ENCODE results near the gene SEMA3A.
"Not testable (repeated sequence)": the region's sequence is repeated elsewhere in the genome, so short reads cannot be mapped to it uniquely, and the experiment has no call there.

Gene SEMA3A

GRCh38 chr7:84150370-84150769 lies 44.2 kb downstream of the SEMA3A start:
- DNase-seq, result not testable (repeated sequence)

DNA sequence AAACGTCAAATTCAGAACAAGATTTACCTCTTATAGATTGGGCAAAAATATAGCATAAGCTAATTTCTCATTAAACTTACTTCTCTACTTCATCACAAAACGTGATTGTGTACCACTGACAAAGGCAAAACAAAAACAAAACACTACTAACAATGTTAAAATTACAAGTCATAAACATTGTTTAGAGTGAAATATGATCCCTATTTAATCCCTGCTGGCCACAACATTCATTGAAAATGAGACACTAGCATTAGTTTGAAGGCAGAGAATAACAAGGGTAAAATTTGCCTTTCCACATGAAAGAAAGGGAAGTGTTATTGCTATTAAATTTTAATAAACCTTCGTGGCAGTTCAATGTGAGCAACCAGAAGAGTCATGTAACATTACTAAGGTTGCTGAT lies 45.0 kb downstream of the SEMA3A start:
- DNase-seq, result no peak

- DNase-seq, result no peak
Observed at GRCh38 chr7:84145892-84146291, 48.7 kb downstream of the SEMA3A start.

- DNase-seq, result no peak
Observed at GRCh38 chr7:84144935-84145334, 49.7 kb downstream of the SEMA3A start.

- no peak for DNase-seq
Observed at GRCh38 chr7:84144480-84144879, 50.1 kb downstream of the SEMA3A start.

- DNase-seq, result no peak
Observed at GRCh38 chr7:84142726-84143125, 51.9 kb downstream of the SEMA3A start.

- DNase-seq, result no peak
Observed at GRCh38 chr7:84139986-84140729, 54.4 kb downstream of the SEMA3A start.

DNA sequence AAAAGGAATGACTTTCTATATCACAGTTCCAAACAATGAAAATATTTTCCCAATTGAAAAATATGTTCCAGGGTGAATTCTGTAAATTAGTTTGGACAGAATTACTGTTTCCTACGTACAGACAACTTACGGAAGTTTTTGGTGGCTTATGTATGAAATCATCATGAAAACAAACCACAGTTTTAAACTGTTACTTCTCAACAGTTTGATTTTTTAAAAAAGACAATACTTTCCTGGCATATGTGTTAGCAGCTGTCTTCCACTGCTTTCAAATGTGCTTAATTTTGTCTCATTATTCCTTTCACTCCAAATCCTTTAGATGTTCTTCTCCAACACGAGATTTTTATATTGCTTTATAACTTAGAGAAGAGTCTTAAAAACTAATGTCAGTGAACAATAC lies 56.2 kb downstream of the SEMA3A start:
- DNase-seq, result no peak

GRCh38 chr7:84137812-84138211 lies 56.8 kb downstream of the SEMA3A start:
- no peak for DNase-seq

- no peak for DNase-seq
Observed at GRCh38 chr7:84136809-84137208, 57.8 kb downstream of the SEMA3A start.

DNA sequence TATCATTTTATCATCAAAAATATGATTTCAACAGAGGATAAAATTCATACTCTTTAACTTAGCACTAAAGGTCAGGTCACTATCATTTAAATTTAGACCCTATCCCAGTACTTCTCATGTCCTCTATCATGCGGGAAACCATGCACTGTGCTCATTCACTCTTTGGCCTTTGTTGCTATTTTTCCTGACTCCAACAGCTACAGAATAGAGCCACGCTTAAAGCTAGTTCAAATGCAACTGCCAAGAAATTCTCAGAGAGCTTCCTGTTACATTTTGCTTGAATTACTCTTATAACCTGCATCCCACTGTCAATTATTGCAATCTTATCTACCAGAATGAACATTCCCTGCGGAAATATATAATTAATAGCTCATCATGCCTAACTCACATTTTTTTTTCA lies 58.3 kb downstream of the SEMA3A start:
- no peak for DNase-seq

DNA sequence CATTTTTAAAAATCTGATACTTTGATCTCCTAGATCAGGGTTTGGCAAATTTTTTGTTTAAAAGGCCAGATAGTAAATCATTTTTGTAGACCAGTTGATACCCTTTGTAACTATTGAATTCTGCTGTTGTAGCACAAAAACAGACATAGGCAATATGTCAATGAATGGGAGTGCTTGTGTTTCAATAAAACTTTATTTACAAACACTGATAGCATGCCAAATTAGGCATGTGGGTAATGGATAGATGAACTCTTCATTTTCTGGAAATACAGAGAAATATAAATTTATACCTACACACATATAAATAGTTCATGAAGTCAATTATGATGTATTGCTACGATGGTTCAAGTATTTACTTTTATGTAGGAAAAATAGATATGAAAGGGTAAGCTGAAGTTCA lies 60.4 kb downstream of the SEMA3A start:
- no peak for DNase-seq

DNA sequence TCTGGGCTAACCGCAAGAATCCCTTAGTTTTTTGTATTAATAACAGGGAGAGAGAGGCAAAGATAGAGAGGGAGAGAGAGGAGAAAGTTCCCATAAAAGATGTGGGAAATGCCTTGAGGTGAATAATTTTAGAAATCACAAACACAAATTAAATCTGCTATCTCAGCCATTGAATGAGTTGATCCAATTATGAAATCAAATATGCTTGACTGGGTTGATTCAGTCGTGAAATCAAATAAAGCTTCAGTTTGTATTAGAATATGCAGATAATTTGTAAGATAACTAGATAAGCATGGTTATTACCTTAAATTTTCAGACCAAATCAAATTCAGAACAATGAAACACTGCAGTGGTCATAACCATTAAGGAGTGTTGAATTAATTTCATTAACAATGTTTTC lies 68.9 kb downstream of the SEMA3A start:
- DNase-seq, result no peak

DNA sequence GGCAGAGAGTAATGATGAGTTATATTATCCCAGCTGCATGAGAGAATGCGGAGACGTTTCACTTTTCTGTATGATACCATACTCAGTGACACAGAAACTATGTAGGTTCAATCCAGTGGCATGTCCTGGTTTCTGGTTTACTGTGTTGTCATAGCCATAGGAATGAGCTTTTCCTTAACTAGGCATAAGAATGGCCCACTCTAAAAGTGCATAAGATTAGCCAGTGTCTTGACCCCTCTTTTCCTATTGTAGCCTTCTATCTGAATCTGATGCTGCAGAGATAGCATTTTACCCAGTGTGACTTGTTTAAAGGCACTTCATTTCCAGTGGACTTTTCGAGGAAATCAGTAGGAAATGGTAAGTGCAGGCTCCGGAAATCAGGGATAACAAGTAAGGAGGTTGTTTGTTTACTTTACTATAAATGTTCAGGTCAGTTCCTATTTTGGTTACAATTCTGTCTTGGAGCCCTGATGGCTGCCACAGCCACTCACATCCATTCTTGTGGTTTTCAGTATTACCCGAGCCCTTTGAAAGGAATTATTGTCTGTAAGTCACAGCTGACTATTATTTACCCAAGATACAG lies 70.5 kb downstream of the SEMA3A start:
- no peak for DNase-seq

DNA sequence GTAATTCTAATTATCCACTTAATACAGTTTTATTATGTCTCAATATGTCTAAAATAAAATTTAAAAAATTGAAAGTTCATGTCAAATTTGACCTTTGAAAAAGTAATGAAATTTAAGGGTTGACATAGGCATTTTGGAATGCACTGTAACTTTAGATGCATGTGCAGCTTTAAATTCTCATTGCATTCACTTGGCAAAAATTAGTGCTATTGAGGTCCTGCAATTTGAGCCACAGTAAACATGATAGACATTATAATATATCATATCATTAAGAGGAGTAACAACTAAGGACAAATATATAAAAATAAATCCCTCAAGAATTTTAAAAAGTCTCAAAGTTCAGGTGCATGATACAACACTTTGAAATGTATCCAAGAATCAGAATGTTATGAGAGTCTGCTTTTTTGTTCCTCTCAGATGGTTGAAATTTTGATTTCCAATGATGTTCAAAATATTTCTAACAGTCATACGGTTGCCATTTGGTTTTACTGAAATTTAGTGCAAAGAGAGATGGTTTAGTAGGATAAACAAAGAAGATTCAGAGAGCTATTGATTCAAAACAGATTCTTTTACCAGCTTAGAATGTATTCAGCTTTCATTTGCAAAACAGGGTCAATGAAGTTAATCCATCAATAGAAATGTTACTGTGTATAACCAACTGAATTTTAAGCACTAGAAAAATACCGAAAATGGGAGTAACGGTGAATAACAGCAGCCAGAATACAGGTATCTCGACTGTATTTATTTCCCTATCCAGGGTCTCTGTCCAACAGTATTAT lies 71.8 kb downstream of the SEMA3A start:
- DNase-seq, result no peak

DNA sequence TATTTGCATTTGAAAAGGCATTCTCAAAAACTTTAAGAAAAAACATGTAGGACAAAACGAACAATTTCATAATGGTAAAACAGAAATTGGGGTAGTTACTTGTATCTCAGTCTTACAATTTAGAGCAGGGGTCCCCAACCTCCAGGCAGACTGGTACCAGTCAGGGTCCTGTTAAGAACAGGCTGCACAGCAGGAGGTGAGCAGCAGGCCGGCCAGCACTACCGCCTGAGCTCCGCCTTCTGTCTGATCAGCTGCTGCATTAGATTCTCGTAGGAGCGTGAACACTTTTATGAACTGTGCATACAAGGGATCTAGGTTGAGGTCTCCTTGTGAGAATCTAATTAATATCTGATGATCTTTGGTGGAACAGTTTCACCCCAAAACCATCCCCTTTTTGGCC lies 77.3 kb downstream of the SEMA3A start:
- no peak for DNase-seq

GRCh38 chr7:84113906-84114850 lies 80.4 kb downstream of the SEMA3A start:
- no peak for DNase-seq

GRCh38 chr7:84113286-84113685 lies 81.3 kb downstream of the SEMA3A start:
- DNase-seq, result no peak

- DNase-seq, result no peak
Observed at GRCh38 chr7:84112771-84113170, 81.8 kb downstream of the SEMA3A start.

DNA sequence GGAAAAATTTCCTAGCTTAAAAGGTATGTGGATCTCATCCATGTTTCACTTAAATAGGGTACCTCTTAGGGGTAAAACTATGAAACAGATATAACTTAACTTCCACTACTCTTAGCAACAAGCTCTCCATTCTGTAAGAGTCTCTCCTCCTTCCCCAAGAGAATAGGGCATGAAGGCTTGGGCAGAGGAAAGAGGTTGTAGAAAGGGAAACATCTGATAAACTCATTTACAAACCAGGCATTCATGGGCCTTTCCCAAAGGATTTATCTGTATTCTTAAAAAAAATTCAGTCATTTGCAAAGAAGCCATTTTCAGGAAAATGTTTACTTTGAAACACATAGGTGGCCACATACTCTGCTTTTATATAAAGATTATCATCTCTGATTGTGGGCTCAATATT lies 82.7 kb downstream of the SEMA3A start:
- DNase-seq, result no peak

DNA sequence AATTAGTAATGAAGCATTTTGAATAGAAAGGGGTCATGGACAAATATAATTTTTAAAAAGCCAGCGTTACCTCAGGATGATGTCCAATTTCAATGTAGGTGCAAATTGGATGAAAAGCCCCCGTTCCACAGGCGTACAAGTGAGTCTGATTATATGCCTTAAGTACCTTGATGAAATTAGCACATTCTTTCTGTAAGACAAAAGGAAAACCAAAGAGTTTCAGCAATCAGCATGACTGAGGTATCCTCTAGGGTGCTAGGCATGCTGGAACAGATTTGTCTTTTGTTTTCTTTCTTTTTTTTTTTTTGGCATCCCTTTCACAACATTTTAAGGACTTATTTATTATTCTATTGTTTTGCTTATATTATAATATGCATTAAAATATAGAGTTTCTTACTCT lies 84.2 kb downstream of the SEMA3A start:
- DNase-seq, result no peak

- DNase-seq, result no peak
Observed at GRCh38 chr7:84108787-84109186, 85.8 kb downstream of the SEMA3A start.

DNA sequence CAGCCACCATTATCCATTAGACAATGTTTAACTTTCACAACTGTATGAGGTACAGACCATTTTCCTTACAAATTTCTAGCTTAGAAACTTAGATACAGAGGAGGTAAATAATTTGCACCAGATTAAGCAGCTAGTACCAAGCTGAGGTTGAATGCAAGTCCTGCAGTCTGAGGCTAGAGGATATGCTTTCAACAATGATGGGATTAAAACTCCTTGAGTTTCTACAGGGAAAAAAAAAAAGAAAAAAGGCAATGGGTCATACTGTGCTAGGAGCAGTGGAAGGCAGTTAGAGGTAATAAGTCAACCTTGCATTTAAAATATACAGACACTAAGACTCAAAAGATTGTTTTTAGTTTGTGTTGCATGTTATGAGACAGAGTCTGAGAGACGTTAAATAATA lies 86.5 kb downstream of the SEMA3A start:
- DNase-seq, result no peak
